Stomach (tissue), 9 donors: ENCODE results near the gene POLD4. TPM values are rescaled to one million over a fixed set of nuclear protein-coding genes. Genes with fewer than 3 reads are reported as not detected.
A peak's percentile ranks its signal among the peaks of the same experiment; 100 is the strongest.

Source experiments
- DNase-seq, 2 donors: peaks; one replicate each; pipeline versions ENCODE4 v3.0.0 to v3.0.0-alpha.2; 2013 to 2019
- H3K27ac ChIP-seq, 5 donors: fragments of 200-600 bp in 4 of 5; sonication (generic) in 4 of 5; one replicate each; pipeline ENCODE4 v1.5.1; 2013 to 2019; ENCODE audit warnings: mild to moderate bottlenecking in 1 of 5, moderate library complexity in 1 of 5
- H3K27me3 ChIP-seq, 3 donors: fragments of 200-600 bp; sonication (generic); one replicate each; pipeline ENCODE4 v1.5.1; 2017 to 2019; ENCODE audit warnings: mixed run types in 1 of 3
- H3K36me3 ChIP-seq, 4 donors: fragments of 200-600 bp; sonication (generic); 1 replicate in 3 of 4; 2 replicates in 1 of 4; pipeline ENCODE4 v1.5.1; 2016 to 2019
- H3K4me1 ChIP-seq, 4 donors: fragments of 200-600 bp; sonication (generic); one replicate each; pipeline ENCODE4 v1.5.1; 2016 to 2019
- H3K4me3 ChIP-seq, 4 donors: fragments of 200-600 bp; sonication (generic) in 3 of 4; one replicate each; pipeline ENCODE4 v1.5.1; 2016 to 2019; ENCODE audit warnings: mild to moderate bottlenecking in 1 of 4
- H3K9me3 ChIP-seq, 4 donors: fragments of 200-600 bp; sonication (generic); one replicate each; pipeline ENCODE4 v1.5.1; 2016 to 2019
- CTCF ChIP-seq, 7 experiments: fragments of 450-650 bp in 4 of 7; fragments of 200-600 bp in 3 of 7; sonication (generic) in 3 of 7; IDR thresholded peaks; one replicate each; pipeline ENCODE4 v1.5.1; 2016 to 2019; ENCODE audit warnings: antibody characterized with exemption in 7 of 7, control low read depth in 2 of 7, mild to moderate bottlenecking in 1 of 7
- EP300 ChIP-seq: sonication (generic); formaldehyde crosslinking; IDR thresholded peaks from one replicate; pipeline ENCODE4 v1.6.1; 2017; ENCODE audit warnings: antibody characterized with exemption
- POLR2A ChIP-seq, 4 donors: fragments of 450-650 bp; IDR thresholded peaks; one replicate each; pipeline ENCODE4 v1.6.1; 2016; ENCODE audit warnings: antibody characterized with exemption in 4 of 4, control low read depth in 2 of 4, mild to moderate bottlenecking in 1 of 4, moderate library complexity in 1 of 4
- POLR2AphosphoS5 ChIP-seq, 3 donors: sonication (generic); formaldehyde crosslinking; IDR thresholded peaks; one replicate each; pipeline ENCODE4 v1.6.1; 2016; ENCODE audit warnings: antibody characterized with exemption in 3 of 3
- WGBS, 5 donors: extraction: QIAGEN DNeasy Blood & Tissue Kit in 3 of 5; methylation state at CpG; one replicate each; pipeline versions ENCODE4 v1.1.5 to v1.1.7; 2013 to 2018; 5-methylcytosine and 5-hydroxymethylcytosine counted together
- intact Hi-C: fragments of 100-400 bp; cut with DNase I; formaldehyde crosslinking; loops from one replicate; pipeline ENCODE4 v1.15.1; 2023; ENCODE audit warnings: low total_unique reads
- polyA plus RNA-seq, 3 donors: library from polyadenylated mRNA; stranded (reverse); fragments of 200-250 nt; gene quantifications; one replicate each; pipeline ENCODE4 v1.2.3, GENCODE V29; 2013
- total RNA-seq, 5 donors: library from RNA; depleted of rRNA; stranded (reverse); fragments of >200 nt; gene quantifications; one replicate each; pipeline versions ENCODE4 v1.1.0 to v1.2.3, GENCODE V29; 2014 to 2016
- donor health status: healthy with polysubstance abuse.
- donor health status: Bipolar disorder and iron deficiency.
- donor health status: healthy.

POLD4 gene
- total and polyA plus RNA-seq, 8 donors = 13.8 to 316 (median 109) TPM

- no peak for DNase-seq
- WGBS, 5 donors = 80 to 85% (median 83%) methylated on average over 18 to 31 of the region's 31 CpGs
- H3K27me3 ChIP-seq = no peaks in the 10 kb centered on the region
- peak overlapping the region in 2 of 5 donors; percentile 26 to 96 for H3K27ac ChIP-seq
- intact Hi-C loops = loop anchor here (10.0 kb wide), 1 partner anchor 96 kb away; no protein-coding TSS in a partner anchor
- peaks cover 28 to 66% (median 57%) of the 10 kb centered on the region in 4 donors for H3K36me3 ChIP-seq
- no peak overlapping the region for H3K4me3 ChIP-seq
- peaks cover 31 to 69% (median 57%) of the 10 kb centered on the region in 4 donors for H3K4me1 ChIP-seq
- H3K9me3 ChIP-seq = no peaks in the 10 kb centered on the region
- no peak for TF ChIP-seq CTCF (IDR thresholded peaks at IDR 0.05)
- TF ChIP-seq POLR2AphosphoS5 (IDR thresholded peaks at IDR 0.05) = no peak
- no peak for TF ChIP-seq POLR2A (IDR thresholded peaks at IDR 0.05)
- no peak for TF ChIP-seq EP300
Measured at GRCh38 chr11:67398661-67399563, 45.6 kb upstream of the POLD4 start.

GRCh38 chr11:67397986-67398660 is 44.8 kb upstream of the POLD4 start:
- no peak for DNase-seq
- H3K36me3 ChIP-seq = peaks cover 28 to 74% (median 64%) of the 10 kb centered on the region in 4 donors
- no peaks in the 10 kb centered on the region for H3K9me3 ChIP-seq
- intact Hi-C loops = loop anchor here (10.0 kb wide), 1 partner anchor 97 kb away; no protein-coding TSS in a partner anchor
- H3K27ac ChIP-seq = no peak overlapping the region
- TF ChIP-seq POLR2AphosphoS5 (IDR thresholded peaks at IDR 0.05) (no peak), EP300 (no peak), CTCF (IDR thresholded peaks at IDR 0.05) (no peak), POLR2A (IDR thresholded peaks at IDR 0.05) (no peak)
- H3K4me3 ChIP-seq = no peak overlapping the region
- 78 to 86% (median 81%) methylated on average over 21 to 24 of the region's 24 CpGs for WGBS, 5 donors
- no peaks in the 10 kb centered on the region for H3K27me3 ChIP-seq
- H3K4me1 ChIP-seq = peaks cover 31 to 72% (median 58%) of the 10 kb centered on the region in 4 donors

GRCh38 chr11:67397536-67397935 is 44.2 kb upstream of the POLD4 start:
- 59 to 68% (median 63%) methylated on average over 6 of the region's 6 CpGs for WGBS, 5 donors
- Histone ChIP-seq H3K27ac (no peak overlapping the region), H3K4me1 (peaks cover 32 to 73% (median 61%) of the 10 kb centered on the region in 4 donors), H3K9me3 (no peaks in the 10 kb centered on the region), H3K4me3 (no peak overlapping the region), H3K36me3 (peaks cover 28 to 74% (median 64%) of the 10 kb centered on the region in 4 donors), H3K27me3 (no peaks in the 10 kb centered on the region)
- TF ChIP-seq POLR2A (IDR thresholded peaks at IDR 0.05) (no peak), CTCF (IDR thresholded peaks at IDR 0.05) (no peak), POLR2AphosphoS5 (IDR thresholded peaks at IDR 0.05) (no peak), EP300 (no peak)
- no peak for DNase-seq
- intact Hi-C loops = loop anchor here (10.0 kb wide), 1 partner anchor 97 kb away; no protein-coding TSS in a partner anchor
